Stimulated activated CD4-positive, alpha-beta T cell treated with anti-CD3 and anti-CD28 coated beads, TNF-alpha, amount 100 ng/mL, for 24 hours (primary cell): ENCODE data around the gene STAM2.

ENCODE experiments used
- DNase-seq, 3 experiments: peaks; one replicate each; pipeline ENCODE4 v3.0.0-alpha.2; 2020; ENCODE audit warnings: low read depth in 3 of 3

STAM2 gene

GRCh38 chr2:152071518-152071917, 104.0 kb downstream of the STAM2 start:
- no peak for DNase-seq

- DNase-seq = no peak
Measured at GRCh38 chr2:152071092-152071491, 104.5 kb downstream of the STAM2 start.

GRCh38 chr2:152068226-152068625, 107.3 kb downstream of the STAM2 start:
- no peak for DNase-seq

DNA sequence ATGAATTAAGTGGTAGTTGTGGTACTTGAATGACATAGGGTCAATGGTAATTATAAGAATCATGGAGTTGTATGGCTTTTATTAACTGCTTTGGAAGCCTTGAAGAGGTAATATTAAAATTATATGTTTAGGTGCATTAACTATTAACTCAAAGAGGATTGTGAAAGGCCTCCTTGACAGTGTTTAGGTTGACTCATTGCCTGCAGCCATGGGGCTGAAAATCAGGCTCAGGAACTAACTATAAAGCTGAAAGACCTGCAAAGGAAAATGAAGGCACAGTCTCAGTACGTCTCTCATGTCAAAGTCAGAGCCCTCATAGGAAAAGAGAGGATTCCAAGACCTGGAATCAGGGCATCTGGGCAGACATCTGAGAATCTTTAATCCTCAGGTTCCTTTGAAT, 107.7 kb downstream of the STAM2 start:
- no peak for DNase-seq
